ENCODE results near the gene ANKRD33B. TPM values are rescaled to one million over a fixed set of nuclear protein-coding genes. Genes with fewer than 3 reads are reported as not detected.

The ANKRD33B gene
- total and polyA plus RNA-seq, 2 of the 8 experiments (the other 6 are each of a cell fraction or from before 2014, with no cell fraction given), result 6.9 to 20.6 TPM

- Histone ChIP-seq H3K23me2 (ENCODE audit: low read depth, low read length) (peaks cover 6% of the 10 kb centered on the region; the same call in 1 of the 2 replicates), H3K23ac (ENCODE audit: insufficient read length) (no peak overlapping the region), H3K4me1 (replicated peaks in 1 of 4; ENCODE audit: control insufficient read depth in 3 of 4, insufficient read depth in 4 of 4, low read length in 3 of 4) (peaks cover 4 to 11% (median 10%) of the 10 kb centered on the region in 4 experiments; a peak in 4 of 7 replicates), H2AFZ (ENCODE audit: low read length) (no peak overlapping the region), H3K9ac (replicated peaks in 1 of 4; ENCODE audit: extremely low read depth in 1 of 4, low read depth in 3 of 4, low read length in 3 of 4) (no peak overlapping the region), H3K27ac (ENCODE audit: low read depth, low read length) (no peak overlapping the region), H3K14ac (ENCODE audit: insufficient read length) (no peak overlapping the region), H3K79me2 (ENCODE audit: control insufficient read depth in 1 of 2, insufficient read depth in 2 of 2, low read length in 2 of 2) (no peaks in the 10 kb centered on the region), H2BK12ac (ENCODE audit: low read depth, low read length) (no peak overlapping the region), H4K8ac (ENCODE audit: extremely low read depth, insufficient read depth, low read length) (no peak overlapping the region), H3K4me3 (ENCODE audit: extremely low read depth in 1 of 4, insufficient read depth in 2 of 4, low read depth in 3 of 4, low read length in 4 of 4) (no peak overlapping the region), H3K79me1 (ENCODE audit: low read depth, low read length) (no peaks in the 10 kb centered on the region), H4K20me1 (replicated peaks in 1 of 2; ENCODE audit: control insufficient read depth in 1 of 2, insufficient read depth in 2 of 2, low read length in 2 of 2) (peaks cover 0 to 5% of the 10 kb centered on the region in 2 experiments), H4K5ac (ENCODE audit: insufficient read length, low read depth, low read length) (no peak overlapping the region), H2BK15ac (ENCODE audit: low read length) (no peak overlapping the region), H2AK5ac (ENCODE audit: low read depth, low read length) (no peak overlapping the region), H2BK20ac (ENCODE audit: low read length) (no peak overlapping the region), H4K91ac (replicated peaks; ENCODE audit: insufficient read length, low read length) (no peak overlapping the region), H3K56ac (replicated peaks; ENCODE audit: insufficient read length, low read depth, low read length) (no peak overlapping the region), H3K36me3 (ENCODE audit: control insufficient read depth in 2 of 4, insufficient read depth in 4 of 4, low read length in 3 of 4) (no peaks in the 10 kb centered on the region), H3K4me2 (ENCODE audit: insufficient read depth in 1 of 2, low read depth in 2 of 2, low read length in 2 of 2) (no peak overlapping the region), H2BK120ac (replicated peaks; ENCODE audit: low read depth, low read length) (no peak overlapping the region), H3K18ac (ENCODE audit: extremely low read depth, low read length) (no peak overlapping the region), H2BK5ac (ENCODE audit: low read depth, low read length) (no peak overlapping the region), H3K4ac (replicated peaks; ENCODE audit: insufficient read length, low read depth, low read length) (no peak overlapping the region), H3K27me3 (replicated peaks in 1 of 4; ENCODE audit: control insufficient read depth in 3 of 4, extremely low read depth in 1 of 4, insufficient read depth in 3 of 4, low read length in 3 of 4) (no peaks in the 10 kb centered on the region), H3K9me3 (ENCODE audit: insufficient read depth in 2 of 2, low read depth in 1 of 2, low read length in 1 of 2) (no peaks in the 10 kb centered on the region)
- TF ChIP-seq KDM5A (IDR thresholded peaks at IDR 0.05; ENCODE audit: low read length) (no peak), MAFK (IDR thresholded peaks at IDR 0.05; ENCODE audit: low read depth, low read length) (peak; percentile 37; the same call in 1 of the 2 replicates)
- DNase-seq (ENCODE audit: low read depth in 1 of 2, low spot score in 2 of 2) (no peak), FAIRE-seq (no peak)
- CTCF ChIA-PET (ENCODE audit: partially characterized antibody), result interaction anchor here (0.8 to 3.5 kb wide), 6 partner anchors 25 to 216 kb away, joined by 3 to 14 read pairs (median 3); no protein-coding TSS in a partner anchor
- POLR2A ChIA-PET (ENCODE audit: partially characterized antibody), result interaction anchor here (1.0 kb wide), 1 partner anchor 398 kb away, joined by 3 read pairs; no protein-coding TSS in a partner anchor
- WGBS, 2 experiments (ENCODE audit: extremely low coverage in 1 of 2, insufficient coverage in 1 of 2, insufficient read length in 1 of 2, insufficient replicate concordance in 2 of 2, low coverage in 1 of 2, low lambda C conversion rate in 2 of 2, missing lambda C conversion rate in 1 of 2), result 78% methylated on average over 6 of the region's 6 CpGs; no CpG with 5 or more reads in 1 of the 2 experiments
Measured at GRCh38 chr5:10667431-10668057, 103.7 kb downstream of the ANKRD33B start.
